Heart left ventricle (tissue), 16 donors: ENCODE results near the gene SCIMP. TPM values are rescaled to one million over a fixed set of nuclear protein-coding genes. Genes with fewer than 3 reads are reported as not detected.
"Not testable (repeated sequence)": the region's sequence is repeated elsewhere in the genome, so short reads cannot be mapped to it uniquely, and the experiment has no call there.

ENCODE experiments used
- ATAC-seq, 4 donors: fragments of 200-7000 bp; cut with Tn5 transposase; one replicate each; pipeline ENCODE4 v1.9.1; 2020 to 2022; ENCODE audit warnings: moderate library complexity in 4 of 4, mild to moderate bottlenecking in 3 of 4, moderate number of reproducible peaks in 1 of 4
- DNase-seq, 5 donors: peaks; one replicate each; pipeline ENCODE4 v3.0.0-alpha.2; 2020
- H3K27ac ChIP-seq, 12 donors: fragments of 200-600 bp; sonication (generic) in 4 of 12; one replicate each; pipeline versions ENCODE4 v1.5.0 to v1.8.0; 2016 to 2022; ENCODE audit warnings: mild to moderate bottlenecking in 2 of 12
- H3K27me3 ChIP-seq, 9 donors: fragments of 200-600 bp; sonication (generic) in 2 of 9; one replicate each; pipeline versions ENCODE4 v1.5.1 to v1.8.0; 2016 to 2022; ENCODE audit warnings: mild to moderate bottlenecking in 3 of 9
- H3K36me3 ChIP-seq, 9 donors: fragments of 200-600 bp; sonication (generic) in 2 of 9; one replicate each; pipeline versions ENCODE4 v1.5.0 to v1.8.0; 2018 to 2022; ENCODE audit warnings: mild to moderate bottlenecking in 2 of 9
- H3K4me1 ChIP-seq, 12 donors: fragments of 200-600 bp; sonication (generic) in 4 of 12; one replicate each; pipeline versions ENCODE4 v1.5.0 to v1.8.0; 2016 to 2022; ENCODE audit warnings: mild to moderate bottlenecking in 3 of 12
- H3K4me3 ChIP-seq, 12 donors: fragments of 200-600 bp; sonication (generic) in 4 of 12; one replicate each; pipeline versions ENCODE4 v1.5.0 to v1.8.0; 2017 to 2022; ENCODE audit warnings: mild to moderate bottlenecking in 9 of 12, moderate library complexity in 4 of 12
- H3K9me3 ChIP-seq, 12 donors: fragments of 200-600 bp; sonication (generic) in 4 of 12; one replicate each; pipeline versions ENCODE4 v1.5.0 to v1.8.0; 2016 to 2022; ENCODE audit warnings: mild to moderate bottlenecking in 1 of 12
- POLR2A ChIP-seq, 2 donors: fragments of 450-650 bp; IDR thresholded peaks; one replicate each; pipeline ENCODE4 v1.6.1; 2017; ENCODE audit warnings: antibody characterized with exemption in 2 of 2, mild to moderate bottlenecking in 2 of 2, moderate library complexity in 2 of 2
- WGBS, 4 donors: extraction: QIAGEN DNeasy Blood & Tissue Kit in 2 of 4; methylation state at CpG; one replicate each; pipeline versions ENCODE4 v1.1.5 to v1.1.7; 2013 to 2018; 5-methylcytosine and 5-hydroxymethylcytosine counted together
- intact Hi-C, 10 donors: fragments of 100-400 bp; cut with DNase I; formaldehyde crosslinking; loops; one replicate each; pipeline versions ENCODE4 v1.11.1 to v1.14.2; 2022
- polyA plus RNA-seq, 2 donors: library from polyadenylated mRNA; stranded (reverse); fragments of 200-250 nt; gene quantifications; one replicate each; pipeline ENCODE4 v1.2.3, GENCODE V29; 2013
- total RNA-seq, 9 donors: library from RNA; depleted of rRNA in 2 of 9; stranded (reverse); fragments of >200 nt in 2 of 9; fragmentation: NEBNext Ultra II Directional in 3 of 9; extraction: Animal tissue kit (Norgen Biotek cat#: 25700) in 3 of 9; gene quantifications; one replicate each; pipeline versions ENCODE4 v1.1.0 to v1.2.4, GENCODE V29; 2016 to 2023
- TF ChIP-seq, protein P1 (sequence below), 12 donors: fragments of 200-600 bp; sonication (generic) in 4 of 12; IDR thresholded peaks; one replicate each; pipeline versions ENCODE4 v1.5.0 to v1.8.0; 2018 to 2022; ENCODE audit warnings: antibody characterized with exemption in 12 of 12, mild to moderate bottlenecking in 5 of 12
- donor health status: ischemic (EF 13 %, LVEDD 7.1; RV severe dilation, severe dysfunction).
- donor health status: healthy with polysubstance abuse.
- donor health status: DM: no; HTN: yes; CAD: no.
- donor health status: DM: no; HTN: no; CAD: no.
- donor health status: ischemic (EF 25% LVEDD 6.9; RV normal size, moderate dysfunction).
- donor health status: ischemic (EF 25% LVEDD 5.7; RV mildly dilated, moderate dysfunction).
- donor health status: healthy.
- donor health status: DM: yes; HTN: yes; CAD: no.
- donor health status: ischemic (EF 35%, LVEDD 5.7; RV mildly dilated, moderate dysfunction).
- donor health status: nonischemic (EF 11% LVEDD 7.7; RV severe dilation, severe dysfunction).
- donor health status: DM: yes; HTN: yes; CAD: no.
- donor health status: PGD.
- donor health status: ischemic (EF 29% LVEDD 5.4; RV normal size, mild dysfunction).
- donor health status: nonischemic (EF 23%, LVEDD 6.1; RV moderate dilation, normal function).

Gene SCIMP
- total and polyA plus RNA-seq, 11 donors: 0.11 to 17.2 (median 0.72) TPM

DNA sequence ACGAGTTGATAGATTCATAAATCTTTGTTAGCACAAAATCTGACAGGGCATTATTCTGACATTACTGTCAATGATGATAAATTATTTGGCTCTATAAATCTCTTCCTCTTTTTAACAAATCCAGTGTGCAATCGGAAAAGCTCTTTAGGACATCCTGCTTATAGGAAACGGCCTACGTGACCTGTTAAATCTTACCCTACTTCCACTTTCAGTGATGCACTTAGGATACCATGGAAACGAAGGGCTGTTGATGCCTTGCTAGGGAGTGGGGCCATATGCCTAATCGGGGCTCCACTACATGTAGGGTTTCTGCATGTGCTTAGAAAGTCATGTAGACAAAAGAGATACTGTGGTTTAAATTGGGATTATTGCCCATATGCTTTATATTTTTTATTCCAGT lies 70.2 kb downstream of the SCIMP start:
- Histone ChIP-seq H3K27me3 (peaks cover 0 to 4% (median 0%) of the 10 kb centered on the region in 9 donors), H3K4me3 (no peak overlapping the region), H3K4me1 (peaks cover 0 to 9% (median 0%) of the 10 kb centered on the region in 12 donors), H3K36me3 (no peaks in the 10 kb centered on the region), H3K9me3 (no peaks in the 10 kb centered on the region), H3K27ac (no peak overlapping the region)
- 66 to 79% (median 73%) methylated on average over 6 of the region's 6 CpGs for WGBS, 4 donors
- intact Hi-C loops: no loop called here
- DNase-seq (no peak), ATAC-seq (no peak)
- TF ChIP-seq, protein P1, sequence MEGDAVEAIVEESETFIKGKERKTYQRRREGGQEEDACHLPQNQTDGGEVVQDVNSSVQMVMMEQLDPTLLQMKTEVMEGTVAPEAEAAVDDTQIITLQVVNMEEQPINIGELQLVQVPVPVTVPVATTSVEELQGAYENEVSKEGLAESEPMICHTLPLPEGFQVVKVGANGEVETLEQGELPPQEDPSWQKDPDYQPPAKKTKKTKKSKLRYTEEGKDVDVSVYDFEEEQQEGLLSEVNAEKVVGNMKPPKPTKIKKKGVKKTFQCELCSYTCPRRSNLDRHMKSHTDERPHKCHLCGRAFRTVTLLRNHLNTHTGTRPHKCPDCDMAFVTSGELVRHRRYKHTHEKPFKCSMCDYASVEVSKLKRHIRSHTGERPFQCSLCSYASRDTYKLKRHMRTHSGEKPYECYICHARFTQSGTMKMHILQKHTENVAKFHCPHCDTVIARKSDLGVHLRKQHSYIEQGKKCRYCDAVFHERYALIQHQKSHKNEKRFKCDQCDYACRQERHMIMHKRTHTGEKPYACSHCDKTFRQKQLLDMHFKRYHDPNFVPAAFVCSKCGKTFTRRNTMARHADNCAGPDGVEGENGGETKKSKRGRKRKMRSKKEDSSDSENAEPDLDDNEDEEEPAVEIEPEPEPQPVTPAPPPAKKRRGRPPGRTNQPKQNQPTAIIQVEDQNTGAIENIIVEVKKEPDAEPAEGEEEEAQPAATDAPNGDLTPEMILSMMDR (IDR thresholded peaks at IDR 0.05): no peak
- no peak for TF ChIP-seq POLR2A (IDR thresholded peaks at IDR 0.05)

DNA sequence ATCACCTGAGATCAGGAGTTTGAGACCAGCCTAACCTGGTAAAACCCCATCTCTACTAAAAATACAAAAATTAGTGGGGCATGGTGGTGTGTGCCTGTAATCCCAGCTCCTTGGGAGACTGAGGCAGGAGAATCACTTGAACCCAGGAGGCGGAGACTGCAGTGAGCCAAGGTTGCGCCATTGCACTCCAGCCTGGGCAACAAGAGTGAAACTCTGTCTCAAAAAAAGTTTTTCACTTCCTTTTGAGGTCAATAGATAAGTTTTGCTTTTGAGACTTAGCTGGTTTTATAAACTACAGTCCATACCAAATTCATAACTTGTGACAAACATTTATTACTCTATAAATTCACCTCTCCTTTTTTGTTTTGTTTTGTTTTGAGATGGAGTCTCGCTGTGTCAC lies 72.9 kb downstream of the SCIMP start:
- intact Hi-C loops, H3K27ac ChIP-seq, H3K4me3 ChIP-seq, H3K9me3 ChIP-seq, H3K4me1 ChIP-seq, H3K36me3 ChIP-seq, DNase-seq, ATAC-seq, H3K27me3 ChIP-seq: not testable (repeated sequence)
- WGBS, 4 donors: 87 to 91% (median 90%) methylated on average over 3 of the region's 3 CpGs

DNA sequence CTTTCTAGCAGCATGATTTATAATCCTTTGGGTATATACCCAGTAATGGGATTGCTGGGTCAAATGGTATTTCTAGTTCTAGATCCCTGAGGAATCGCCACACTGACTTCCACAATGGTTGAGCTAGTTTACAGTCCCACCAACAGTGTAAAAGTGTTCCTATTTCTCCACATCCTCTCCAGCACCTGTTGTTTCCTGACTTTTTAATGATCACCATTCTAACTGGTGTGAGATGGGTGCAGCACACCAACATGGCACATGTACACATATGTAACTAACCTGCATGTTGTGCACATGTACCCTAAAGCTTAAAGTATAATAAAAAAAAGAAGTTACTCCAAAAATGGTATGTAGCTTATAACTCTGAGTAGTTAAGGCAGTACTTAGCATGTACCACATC lies 74.0 kb downstream of the SCIMP start:
- intact Hi-C loops, H3K4me3 ChIP-seq, H3K27ac ChIP-seq, H3K36me3 ChIP-seq, H3K4me1 ChIP-seq, H3K9me3 ChIP-seq, ATAC-seq, H3K27me3 ChIP-seq, DNase-seq: not testable (repeated sequence)
- 73 to 93% (median 89%) methylated on average over 1 of the region's 1 CpG for WGBS, 4 donors

Other genes with a start within 250 kb of the SCIMP start
- 100 to 1,000 TPM in 1 of 9 donors, 10 to 100 TPM in 8; 25.2 to 108 (median 32.4) TPM for gene CAMTA2, start 247.2 kb downstream of the SCIMP start, total RNA-seq
- gene CAMTA2, start 247.2 kb downstream of the SCIMP start, polyA plus RNA-seq: 10 to 100 TPM; 41.7 to 59.4 TPM
- 1 to 10 TPM in 8 of 9 donors, under 1 TPM in 1; 0.75 to 4.0 (median 2.7) TPM for gene INCA1, start 237.3 kb downstream of the SCIMP start, total RNA-seq
- gene INCA1, start 237.3 kb downstream of the SCIMP start, polyA plus RNA-seq: 1 to 10 TPM in 1 of 2 donors, under 1 TPM in 1; 0.64 to 5.1 TPM
- 100 to 1,000 TPM; 335 to 868 (median 539) TPM for gene KIF1C, start 236.9 kb downstream of the SCIMP start, total RNA-seq
- 100 to 1,000 TPM; 210 to 384 TPM for gene KIF1C, start 236.9 kb downstream of the SCIMP start, polyA plus RNA-seq
- gene SLC52A1, start 199.4 kb downstream of the SCIMP start, total RNA-seq: under 1 TPM in 1 of 9 donors, not detected in 8; 0.12 TPM
- gene SLC52A1, start 199.4 kb downstream of the SCIMP start, polyA plus RNA-seq: not detected
- gene ZFP3, start 156.4 kb downstream of the SCIMP start, total RNA-seq: 10 to 100 TPM in 5 of 9 donors, 1 to 10 TPM in 4; 4.6 to 14.5 (median 11.1) TPM
- gene ZFP3, start 156.4 kb downstream of the SCIMP start, polyA plus RNA-seq: 1 to 10 TPM; 4.0 to 4.9 TPM
- gene ZNF232, start 123.0 kb downstream of the SCIMP start, total RNA-seq: 1 to 10 TPM; 2.2 to 6.5 (median 4.4) TPM
- gene ZNF232, start 123.0 kb downstream of the SCIMP start, polyA plus RNA-seq: 1 to 10 TPM; 3.0 to 5.8 TPM
- gene USP6, start 118.8 kb downstream of the SCIMP start, total RNA-seq: 1 to 10 TPM in 1 of 9 donors, under 1 TPM in 6, not detected in 2; 0.05 to 1.6 (median 0.08) TPM
- gene USP6, start 118.8 kb downstream of the SCIMP start, polyA plus RNA-seq: under 1 TPM; 0.01 to 0.04 TPM
- gene ZNF594, start 43.0 kb downstream of the SCIMP start, total RNA-seq: 1 to 10 TPM; 3.5 to 9.3 (median 7.2) TPM
- 1 to 10 TPM; 3.2 to 3.3 TPM for gene ZNF594, start 43.0 kb downstream of the SCIMP start, polyA plus RNA-seq
- 10 to 100 TPM; 42.6 to 70.4 (median 54.1) TPM for gene RABEP1, start 47.4 kb upstream of the SCIMP start, total RNA-seq
- 10 to 100 TPM; 23.5 to 34.8 TPM for gene RABEP1, start 47.4 kb upstream of the SCIMP start, polyA plus RNA-seq
- 10 to 100 TPM; 27.5 to 51.8 (median 35.9) TPM for gene NUP88, start 184.8 kb upstream of the SCIMP start, total RNA-seq
- gene NUP88, start 184.8 kb upstream of the SCIMP start, polyA plus RNA-seq: 10 to 100 TPM; 58.0 to 69.6 TPM
- gene RPAIN, start 185.3 kb upstream of the SCIMP start, total RNA-seq: 10 to 100 TPM; 23.5 to 46.2 (median 29.0) TPM
- 10 to 100 TPM; 40.4 to 41.7 TPM for gene RPAIN, start 185.3 kb upstream of the SCIMP start, polyA plus RNA-seq
- gene C1QBP, start 204.3 kb upstream of the SCIMP start, total RNA-seq: 100 to 1,000 TPM; 108 to 159 (median 121) TPM
- 100 to 1,000 TPM; 150 to 173 TPM for gene C1QBP, start 204.3 kb upstream of the SCIMP start, polyA plus RNA-seq
- 1 to 10 TPM; 4.7 to 8.6 (median 7.5) TPM for gene DHX33, start 234.1 kb upstream of the SCIMP start, total RNA-seq
- gene DHX33, start 234.1 kb upstream of the SCIMP start, polyA plus RNA-seq: 1 to 10 TPM; 2.1 to 5.6 TPM